ENCODE measurements around the gene PAQR4.
A peak's percentile ranks its signal among the peaks of the same experiment; 100 is the strongest.
"Not testable (repeated sequence)": the region's sequence is repeated elsewhere in the genome, so short reads cannot be mapped to it uniquely, and the experiment has no call there.

PAQR4 gene

GRCh38 chr16:2926650-2926999, 42.5 kb upstream of the PAQR4 start:
- no peak for TF ChIP-seq CTCF (IDR thresholded peaks at IDR 0.05; ENCODE audit: low read depth, low read length)
- no peak for DNase-seq
- Histone ChIP-seq H3K9me3 (ENCODE audit: severe bottlenecking) (no peaks in the 10 kb centered on the region), H3K27ac (no peak overlapping the region), H3K4me3 (ENCODE audit: low read depth, low read length) (no peak overlapping the region), H3K36me3 (peaks cover 16% of the 10 kb centered on the region), H3K27me3 (ENCODE audit: insufficient read depth, low read depth, severe bottlenecking) (no peaks in the 10 kb centered on the region)

- Histone ChIP-seq H3K27ac (no peak overlapping the region), H3K4me3 (ENCODE audit: low read depth, low read length) (no peak overlapping the region), H3K27me3 (ENCODE audit: insufficient read depth, low read depth, severe bottlenecking) (no peaks in the 10 kb centered on the region), H3K9me3 (ENCODE audit: severe bottlenecking) (no peaks in the 10 kb centered on the region), H3K36me3 (peaks cover 16% of the 10 kb centered on the region)
- TF ChIP-seq CTCF (IDR thresholded peaks at IDR 0.05; ENCODE audit: low read depth, low read length), result peak; percentile 87
- DNase-seq, result peak; percentile 85
These were observed 42.0 kb upstream of the PAQR4 start for GRCh38 chr16:2927010-2927646.

GRCh38 chr16:2928151-2928550, 41.0 kb upstream of the PAQR4 start:
- H3K27me3 ChIP-seq (ENCODE audit: insufficient read depth, low read depth, severe bottlenecking); H3K4me3 ChIP-seq (ENCODE audit: low read depth, low read length); DNase-seq; H3K9me3 ChIP-seq (ENCODE audit: severe bottlenecking); H3K27ac ChIP-seq: not testable (repeated sequence)
- H3K36me3 ChIP-seq, result peaks cover 11% of the 10 kb centered on the region; the same call in 1 of the 2 replicates

GRCh38 chr16:2928796-2929195, 40.4 kb upstream of the PAQR4 start:
- Histone ChIP-seq H3K27me3 (ENCODE audit: insufficient read depth, low read depth, severe bottlenecking) (no peaks in the 10 kb centered on the region), H3K4me3 (ENCODE audit: low read depth, low read length) (no peak overlapping the region), H3K9me3 (ENCODE audit: severe bottlenecking) (no peaks in the 10 kb centered on the region), H3K27ac (no peak overlapping the region), H3K36me3 (peaks cover 11% of the 10 kb centered on the region)
- TF ChIP-seq CTCF (IDR thresholded peaks at IDR 0.05; ENCODE audit: low read depth, low read length), result no peak
- no peak for DNase-seq

- H3K36me3 ChIP-seq, result peaks cover 17% of the 10 kb centered on the region
- no peaks in the 10 kb centered on the region for H3K27me3 ChIP-seq (ENCODE audit: insufficient read depth, low read depth, severe bottlenecking)
- DNase-seq, result no peak
- TF ChIP-seq CTCF (IDR thresholded peaks at IDR 0.05; ENCODE audit: low read depth, low read length), result no peak
- no peaks in the 10 kb centered on the region for H3K9me3 ChIP-seq (ENCODE audit: severe bottlenecking)
- no peak overlapping the region for H3K27ac ChIP-seq
- H3K4me3 ChIP-seq (ENCODE audit: low read depth, low read length), result no peak overlapping the region
These were observed 39.5 kb upstream of the PAQR4 start for GRCh38 chr16:2929693-2930092.

GRCh38 chr16:2930236-2930635, 38.9 kb upstream of the PAQR4 start:
- Histone ChIP-seq H3K4me3 (ENCODE audit: low read depth, low read length) (no peak overlapping the region), H3K36me3 (peaks cover 19% of the 10 kb centered on the region), H3K27ac (no peak overlapping the region), H3K27me3 (ENCODE audit: insufficient read depth, low read depth, severe bottlenecking) (no peaks in the 10 kb centered on the region), H3K9me3 (ENCODE audit: severe bottlenecking) (no peaks in the 10 kb centered on the region)
- no peak for DNase-seq
- no peak for TF ChIP-seq CTCF (IDR thresholded peaks at IDR 0.05; ENCODE audit: low read depth, low read length)

- DNase-seq; H3K4me3 ChIP-seq (ENCODE audit: low read depth, low read length); H3K9me3 ChIP-seq (ENCODE audit: severe bottlenecking); H3K27ac ChIP-seq; H3K27me3 ChIP-seq (ENCODE audit: insufficient read depth, low read depth, severe bottlenecking): not testable (repeated sequence)
- H3K36me3 ChIP-seq, result peaks cover 19% of the 10 kb centered on the region
These were observed 37.8 kb upstream of the PAQR4 start for GRCh38 chr16:2931231-2931914.
